Epithelial cell of proximal tubule (primary cell): Measurements from ENCODE around the gene GMPR. TPM values are rescaled to one million over a fixed set of nuclear protein-coding genes. Genes with fewer than 3 reads are reported as not detected.

Experiments used
- DNase-seq: peaks from one replicate; pipeline ENCODE4 v3.0.0-alpha.2; 2011; ENCODE audit warnings: low read depth
- H3K4me3 ChIP-seq: 2 replicates; pipeline ENCODE4 v1.5.1; 2011; ENCODE audit warnings: low read depth, mild to moderate bottlenecking, low read length
- CTCF ChIP-seq: conservative IDR thresholded peaks from 2 replicates; pipeline ENCODE4 v1.5.1; 2012; ENCODE audit warnings: low read depth, mild to moderate bottlenecking, low read length
- total RNA-seq: library from RNA; depleted of rRNA; stranded (reverse); fragments of >200 nt; gene quantifications from 2 replicates; pipeline ENCODE4 v1.2.3, GENCODE V29; 2015

Gene GMPR
- total RNA-seq: 0.81 and 1.2 TPM in 2 replicates

DNA sequence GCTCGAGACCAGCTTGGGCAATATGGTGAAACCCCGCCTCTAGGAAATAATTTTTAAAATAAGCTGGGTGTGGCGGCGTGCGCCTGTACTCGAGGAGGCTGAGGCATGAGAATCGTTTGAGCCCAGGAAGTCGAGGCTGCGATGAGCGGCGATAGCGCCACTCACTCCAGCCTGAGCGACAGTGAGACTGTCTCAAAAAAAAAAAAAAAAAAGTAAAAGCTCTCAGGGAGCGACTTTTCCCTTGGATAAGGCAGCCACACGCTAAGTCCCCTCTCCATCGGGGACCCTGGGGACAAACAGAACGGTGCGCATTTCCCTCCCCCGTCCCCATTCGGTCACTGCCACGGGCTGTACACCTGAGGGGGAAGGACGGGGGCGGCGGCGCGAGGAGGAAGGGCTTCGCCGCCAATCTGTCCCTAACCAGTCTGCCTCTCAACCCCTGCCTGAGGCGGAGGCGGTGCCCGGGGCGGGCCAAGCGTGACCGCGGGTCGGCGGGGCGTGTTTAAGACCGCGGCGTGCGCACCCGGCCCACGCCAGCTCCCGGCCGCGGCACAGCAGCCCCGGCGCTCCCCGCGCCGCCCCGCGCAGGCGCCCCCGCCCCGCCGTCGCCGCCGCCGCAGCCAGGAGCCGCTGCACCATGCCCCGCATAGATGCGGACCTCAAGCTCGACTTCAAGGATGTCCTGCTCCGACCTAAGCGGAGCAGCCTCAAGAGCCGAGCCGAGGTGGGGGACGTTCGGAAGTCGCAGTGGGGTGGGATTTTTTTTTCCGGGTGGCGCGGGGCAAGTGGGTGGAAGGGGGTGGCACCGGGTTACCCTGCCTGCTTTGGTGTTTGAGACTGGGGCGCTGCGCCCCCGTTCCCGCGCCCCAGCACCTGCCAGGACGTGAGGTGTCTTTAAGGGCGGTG lies at the start of gene GMPR:
GMPR (plus strand) TSS at position 531 of the 906 bp plus-strand sequence; CDS start at position 638, 107 bp downstream.
- no peak for TF ChIP-seq CTCF
- no peak for DNase-seq
- H3K4me3 ChIP-seq: peak within 1 kb of the TSS; percentile 78

DNA sequence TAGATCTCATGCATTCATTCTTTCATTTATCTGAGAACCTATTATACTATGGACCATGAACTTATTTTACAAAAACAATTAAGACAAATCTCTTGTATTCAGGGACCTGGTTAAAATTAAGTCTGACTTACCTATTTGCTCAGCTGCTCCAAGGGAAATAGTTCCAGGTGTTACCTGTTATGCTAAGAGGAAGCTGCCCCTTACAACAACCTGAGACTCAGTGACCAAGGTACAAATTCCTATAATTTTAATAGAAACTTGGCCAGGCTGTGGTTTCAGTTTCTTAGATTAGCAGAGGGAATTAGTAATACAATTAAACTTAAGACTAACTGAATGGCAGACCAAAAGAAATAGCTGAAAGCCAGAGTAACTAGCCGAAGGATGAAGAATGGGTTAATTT lies 48.2 kb upstream of the GMPR start:
- no peak for TF ChIP-seq CTCF
- DNase-seq: no peak
- H3K4me3 ChIP-seq: no peak overlapping the region

GRCh38 chr6:16196260-16196983 lies 42.0 kb upstream of the GMPR start:
- H3K4me3 ChIP-seq: no peak overlapping the region
- TF ChIP-seq CTCF: no peak
- DNase-seq: no peak

DNA sequence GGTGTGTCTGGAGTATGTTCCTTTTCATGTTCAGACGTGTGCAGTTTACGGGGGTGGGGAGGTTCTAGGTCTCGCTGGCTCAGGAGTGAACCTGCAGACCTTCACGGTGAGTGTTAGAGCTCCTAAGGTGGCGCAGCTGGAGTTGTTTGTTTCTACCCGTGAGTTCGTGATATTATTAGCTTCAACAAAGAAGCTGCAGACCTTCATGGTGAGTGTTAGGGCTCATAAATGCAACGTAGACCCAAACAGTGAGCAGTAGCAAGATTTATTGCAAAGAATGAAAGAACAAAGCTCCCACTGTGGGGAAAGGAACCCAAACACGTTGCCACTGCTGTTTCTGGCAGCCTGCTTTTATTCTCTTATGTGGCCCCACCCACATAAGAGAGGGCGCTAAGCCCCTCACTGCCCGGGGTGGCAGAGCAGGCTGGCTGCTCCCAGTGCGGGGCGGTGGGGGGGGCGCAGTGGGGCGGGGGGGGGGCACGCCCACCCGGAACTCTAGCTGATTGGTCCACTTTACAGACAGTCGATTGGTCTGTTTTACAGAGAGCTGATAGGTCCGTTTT lies 41.3 kb upstream of the GMPR start:
- H3K4me3 ChIP-seq: no peak overlapping the region
- TF ChIP-seq CTCF: no peak
- no peak for DNase-seq

DNA sequence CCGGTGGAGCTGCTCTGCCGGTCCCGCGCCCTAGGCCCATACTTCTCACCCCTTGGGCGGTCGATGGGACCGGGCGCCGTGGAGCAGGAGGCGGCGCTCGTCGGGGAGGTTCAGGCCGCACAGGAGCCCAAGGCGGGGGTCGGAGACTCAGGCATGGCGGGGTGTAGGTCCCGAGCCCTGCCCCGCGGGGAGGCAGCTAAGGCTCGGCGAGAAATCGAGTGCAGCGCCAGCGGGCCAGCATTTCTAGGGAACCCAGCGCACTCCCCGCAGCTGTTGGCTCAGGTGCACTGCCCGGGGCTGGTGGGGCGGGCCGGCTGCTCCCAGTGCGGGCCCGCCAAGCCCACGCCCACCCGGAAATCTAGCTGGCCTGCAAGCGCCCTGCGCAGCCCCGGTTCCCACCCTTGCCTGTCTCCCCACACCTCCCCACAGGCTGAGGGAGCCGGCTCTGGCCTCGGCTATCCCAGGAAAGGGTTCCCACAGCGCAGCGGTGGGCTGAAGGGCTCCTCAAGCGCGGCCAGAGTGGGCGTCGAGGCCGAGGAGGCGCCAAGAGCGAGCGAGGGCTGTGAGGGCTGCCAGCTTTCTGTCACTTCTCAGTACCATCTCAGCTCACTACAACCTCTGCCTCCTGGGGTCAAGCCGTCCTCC lies 40.2 kb upstream of the GMPR start:
- H3K4me3 ChIP-seq: no peak overlapping the region
- TF ChIP-seq CTCF: no peak
- DNase-seq: no peak

DNA sequence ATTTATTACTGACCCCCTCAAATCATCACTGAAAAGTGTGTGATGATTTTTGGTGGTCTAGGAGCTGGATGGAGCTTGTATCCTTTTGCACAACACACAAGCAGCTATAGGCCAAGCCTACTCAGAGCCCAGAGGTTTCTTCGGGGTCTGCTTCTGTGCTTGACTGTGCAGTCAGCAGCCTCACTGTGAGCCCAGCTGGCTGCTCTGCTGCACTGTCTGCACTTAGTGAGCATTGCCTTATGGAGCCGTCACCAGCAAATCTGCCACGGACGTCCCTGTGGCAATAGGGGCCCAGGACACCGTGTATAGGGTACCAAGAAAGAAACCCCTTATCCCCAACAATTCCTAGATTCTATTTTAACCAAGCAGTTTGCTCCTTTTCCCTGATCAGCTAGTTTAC lies 38.6 kb upstream of the GMPR start:
- no peak for DNase-seq
- TF ChIP-seq CTCF: no peak
- no peak overlapping the region for H3K4me3 ChIP-seq
